Tongue (tissue), 3 donors: ENCODE measurements around the gene TRMO. TPM values are rescaled to one million over a fixed set of nuclear protein-coding genes. Genes with fewer than 3 reads are reported as not detected.

Source experiments
- DNase-seq: peaks from one replicate; pipeline ENCODE4 v3.0.0-alpha.2; 2015
- small RNA-seq: library from RNA; depleted of rRNA; stranded (forward); fragments of <200 nt; gene quantifications from one replicate; pipeline ENCODE3, GENCODE V24; 2014; ENCODE audit warnings: low replicate concordance
- total RNA-seq: library from RNA; depleted of rRNA; stranded (reverse); fragments of >200 nt; gene quantifications from one replicate; pipeline ENCODE4 v1.2.3, GENCODE V29; 2014

TRMO gene
- total RNA-seq, 1 donor from 2014 or later = 13.7 TPM

DNA sequence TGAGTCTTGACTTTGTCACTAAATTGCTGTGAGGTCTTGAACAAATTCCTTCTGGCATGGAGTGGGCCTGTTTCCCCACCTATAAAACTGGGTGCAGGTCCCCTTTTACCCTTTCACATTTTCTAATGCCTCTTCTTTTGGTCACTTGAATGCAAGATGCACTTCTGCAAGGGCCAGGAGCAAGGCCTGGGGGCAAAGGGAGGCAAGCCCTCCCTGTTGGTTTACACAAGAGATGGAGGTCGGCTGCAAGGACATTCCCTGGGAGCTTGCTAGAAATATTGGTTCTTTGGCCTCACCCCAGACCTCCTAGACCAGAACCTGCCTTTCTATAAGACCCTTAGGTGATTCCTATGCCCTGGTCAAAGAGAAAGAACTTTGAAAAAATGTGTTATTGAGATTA, 63.5 kb downstream of the TRMO start:
- no peak for DNase-seq

GRCh38 chr9:97858393-97858713, 63.9 kb downstream of the TRMO start:
- DNase-seq = no peak

DNA sequence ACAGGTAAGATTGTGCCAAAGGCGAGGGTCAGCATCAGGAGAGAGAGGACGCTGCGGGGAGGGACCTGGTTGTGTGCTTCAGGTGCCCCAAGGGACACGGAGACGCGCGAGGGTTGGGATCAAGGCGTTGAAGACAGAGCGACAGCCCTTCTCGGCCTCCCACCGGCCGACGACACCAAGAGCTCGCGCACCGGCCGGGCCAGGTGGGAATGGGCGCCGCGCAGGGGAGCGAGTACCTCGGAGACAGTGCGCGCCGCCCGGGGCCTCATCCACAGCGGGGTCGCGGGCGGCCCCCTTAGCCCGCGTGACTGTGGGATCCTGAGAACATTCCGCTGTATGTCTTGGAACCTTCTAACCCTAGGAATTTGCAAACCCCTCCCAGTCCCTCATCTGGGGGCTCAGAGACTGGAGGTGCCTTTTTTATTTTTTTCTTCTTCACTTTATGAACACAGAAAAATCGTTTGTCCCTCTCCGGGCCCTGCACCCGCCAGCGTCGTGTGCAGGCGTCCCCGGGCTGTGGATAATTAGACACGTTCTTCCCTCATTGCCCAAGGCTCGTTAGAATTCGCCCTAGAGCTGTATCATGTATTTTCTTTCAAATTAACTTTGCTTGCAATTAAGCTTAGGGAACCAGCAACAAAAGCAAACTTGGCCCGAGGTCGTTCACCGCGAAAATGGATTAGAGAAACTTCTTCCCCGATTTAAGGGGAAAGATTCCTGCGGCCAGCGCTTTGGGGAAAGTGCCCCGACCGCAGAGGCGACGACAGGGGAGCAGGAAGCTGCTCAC, 64.5 kb downstream of the TRMO start:
- no peak for DNase-seq

DNA sequence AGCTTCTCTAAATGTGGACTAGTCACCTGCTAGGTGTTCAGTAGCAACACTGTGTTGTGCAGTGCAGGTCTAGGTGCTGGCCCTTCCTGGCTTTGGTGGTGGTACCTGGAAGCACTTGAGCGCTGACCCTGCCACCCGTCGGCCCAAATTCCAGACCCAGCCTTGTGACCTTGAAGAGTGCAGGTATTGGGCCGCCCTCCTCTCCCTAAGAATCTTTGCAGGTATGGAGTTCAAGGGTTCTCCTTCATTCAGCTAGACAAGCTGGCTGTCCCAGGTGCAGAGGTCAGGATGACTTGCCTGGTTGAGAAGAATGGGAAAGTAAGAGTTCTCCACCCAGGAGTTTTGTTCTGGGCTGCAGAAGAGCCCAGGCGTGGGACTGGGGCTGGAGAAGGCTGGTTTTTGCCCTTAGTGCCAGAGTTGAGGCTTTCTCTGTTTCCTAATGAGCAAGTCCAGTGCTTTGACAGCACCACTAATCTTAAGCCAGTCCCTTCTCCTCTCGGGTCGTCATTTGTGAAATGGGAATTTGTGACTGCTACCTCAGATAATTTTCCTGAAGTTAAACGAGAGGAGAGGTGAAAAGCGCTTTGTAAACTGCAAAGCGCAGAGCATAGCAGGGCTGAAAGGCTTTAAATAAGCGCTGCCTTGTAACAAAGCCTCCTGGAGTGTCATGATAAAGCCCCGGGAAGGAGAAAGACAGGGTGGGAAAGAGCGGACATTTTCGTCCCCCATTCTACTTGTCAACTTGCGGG, 65.3 kb downstream of the TRMO start:
- no peak for DNase-seq

- no peak for DNase-seq
These were observed 66.4 kb downstream of the TRMO start for GRCh38 chr9:97855899-97856298.

DNA sequence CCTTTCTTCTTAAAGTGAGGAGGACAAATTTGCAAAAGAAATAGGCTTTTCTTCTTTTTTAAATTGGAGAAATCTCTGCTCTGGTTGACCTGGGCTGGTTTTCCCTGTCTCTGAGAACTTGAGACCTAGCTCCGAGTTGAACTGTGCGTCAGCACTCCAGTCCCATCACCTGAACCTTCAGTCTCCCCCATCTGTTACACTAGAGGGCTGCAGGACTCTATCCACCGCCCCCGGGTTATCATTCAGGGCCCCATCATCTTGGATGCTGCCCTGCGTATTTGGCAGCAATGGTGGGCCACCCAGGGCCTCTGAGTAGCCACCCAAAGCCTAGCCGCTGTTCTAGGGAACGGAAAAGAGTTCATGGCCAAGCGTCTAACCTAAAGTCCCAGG, 66.8 kb downstream of the TRMO start:
- DNase-seq = no peak

DNA sequence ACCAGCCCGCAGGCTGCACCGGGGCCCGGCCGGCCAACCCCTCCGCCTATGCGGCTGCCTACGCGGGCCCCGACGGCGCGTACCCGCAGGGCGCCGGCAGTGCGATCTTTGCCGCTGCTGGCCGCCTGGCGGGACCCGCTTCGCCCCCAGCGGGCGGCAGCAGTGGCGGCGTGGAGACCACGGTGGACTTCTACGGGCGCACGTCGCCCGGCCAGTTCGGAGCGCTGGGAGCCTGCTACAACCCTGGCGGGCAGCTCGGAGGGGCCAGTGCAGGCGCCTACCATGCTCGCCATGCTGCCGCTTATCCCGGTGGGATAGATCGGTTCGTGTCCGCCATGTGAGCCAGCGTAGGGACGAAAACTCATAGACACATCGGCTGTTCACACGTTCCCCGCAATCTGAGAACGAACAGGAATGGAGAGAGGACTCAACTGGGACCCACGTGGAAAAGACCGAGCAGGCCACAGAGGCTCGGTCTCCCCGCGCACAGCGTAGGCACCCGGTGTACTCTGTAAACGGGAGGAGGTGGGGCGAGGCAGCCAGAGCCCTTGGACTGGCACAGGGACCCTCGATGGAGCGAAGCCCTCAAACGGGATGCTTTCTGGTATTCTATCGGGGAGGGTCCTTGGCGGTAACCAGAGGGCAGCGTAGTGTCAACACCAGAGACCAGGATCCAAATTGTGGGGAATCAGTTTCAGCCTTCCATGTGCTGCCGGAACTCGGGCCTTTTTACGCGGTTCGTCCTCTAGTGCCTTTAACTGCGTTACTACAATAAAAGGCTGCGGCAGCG, 67.4 kb downstream of the TRMO start:
- DNase-seq = no peak

Small RNA genes within 50 kb of the gene (small RNA-seq; reads per million reads assigned to genes)
- gene RF00019 = not detected

Other genes with a start within 250 kb of the TRMO start
- 19.7 TPM for gene XPA, start 225.2 kb downstream of the TRMO start, total RNA-seq
- gene FOXE1, start 69.3 kb downstream of the TRMO start, total RNA-seq = 6.8 TPM
- gene HEMGN, start 15.7 kb upstream of the TRMO start, total RNA-seq = 4.1 TPM
- gene ANP32B, start 60.8 kb upstream of the TRMO start, total RNA-seq = 15.8 TPM
- 40.3 TPM for gene NANS, start 134.2 kb upstream of the TRMO start, total RNA-seq
- 4.3 TPM for gene TRIM14, start 196.7 kb upstream of the TRMO start, total RNA-seq